HCT116 (cell line): ENCODE measurements around the gene ANO2. TPM values are rescaled to one million over a fixed set of nuclear protein-coding genes. Genes with fewer than 3 reads are reported as not detected.

Source experiments
- ATAC-seq: fragments of 200-7000 bp; cut with Tn5 transposase; 2 replicates; pipeline ENCODE4 v1.9.1; 2020; ENCODE audit warnings: mild to moderate bottlenecking, moderate library complexity
- BruUV-seq: library from RNA; stranded (reverse); fragments of 400-500 nt; replicated peaks from 2 replicates; lab custom pipeline; 2021; lab: Mats Ljungman, UMichigan
- CTCF ChIA-PET: fragments of 300-600 bp; sonication (Branson Sonifier 250); formaldehyde crosslinking; loops from one replicate; lab custom pipeline; 2021; ENCODE audit warnings: antibody characterized with exemption; lab: Charles Lee
- POLR2A ChIA-PET: fragments of 300-600, 350-600 bp; sonication (Branson Sonifier 250); formaldehyde crosslinking; loops from one replicate; lab custom pipeline; 2021; ENCODE audit warnings: antibody characterized with exemption; lab: Charles Lee
- RAD21 ChIA-PET, 2 experiments: fragments of 300-600 bp; sonication (Branson Sonifier 250); formaldehyde crosslinking; loops; one replicate each; lab custom pipeline; 2023; ENCODE audit warnings: low total read pairs in 2 of 2; ENCODE audit not compliant: uncharacterized antibody in 2 of 2, unreplicated experiment in 2 of 2, low non-redundant PET in 1 of 2; lab: Charles Lee
- DNase-seq: peaks from one replicate; pipeline ENCODE4 v3.0.0-alpha.2; 2010; ENCODE audit warnings: low read depth, low spot score
- H2AFZ ChIP-seq: fragments of 200-600 bp; shearing (Covaris generic), sonication (generic); 2 replicates; pipeline ENCODE4 v1.6.1; 2017; ENCODE audit warnings: low read depth, mixed run types, mixed read lengths, antibody characterized with exemption, low read length; ENCODE audit not compliant: poor library complexity, severe bottlenecking
- H3K27ac ChIP-seq: 2 replicates; pipeline ENCODE4 v1.5.1; 2012; ENCODE audit warnings: low read depth, low read length
- H3K27me3 ChIP-seq: fragments of 200-600 bp; sonication (generic); 2 replicates; pipeline ENCODE4 v1.6.1; 2016; ENCODE audit warnings: mixed run types, low read length, mixed read lengths; ENCODE audit not compliant: insufficient read depth
- H3K36me3 ChIP-seq, 2 experiments: fragments of 200-500 bp in 1 of 2; fragments of 200-600 bp in 1 of 2; sonication (Bioruptor generic) in 1 of 2; sonication (generic) in 1 of 2; 2 replicates each; pipeline versions ENCODE4 v1.5.1 to v1.6.1; 2014 to 2016; ENCODE audit warnings: low read length in 2 of 2, inconsistent platforms in 1 of 2, mixed read lengths in 1 of 2, mixed run types in 1 of 2; ENCODE audit not compliant: insufficient read depth in 2 of 2, control insufficient read depth in 1 of 2
- H3K4me1 ChIP-seq, 2 experiments: fragments of 200-600 bp in 1 of 2; sonication (generic) in 1 of 2; 2 replicates each; pipeline versions ENCODE4 v1.5.1 to v1.6.1; 2012 to 2017; ENCODE audit warnings: low read length in 2 of 2, inconsistent platforms in 1 of 2, mild to moderate bottlenecking in 1 of 2, mixed read lengths in 1 of 2, mixed run types in 1 of 2, moderate library complexity in 1 of 2; ENCODE audit not compliant: insufficient read depth in 2 of 2, control insufficient read depth in 1 of 2
- H3K4me2 ChIP-seq: fragments of 200-600 bp; sonication (generic); 2 replicates; pipeline ENCODE4 v1.6.1; 2017; ENCODE audit warnings: mixed run types, low read length, mixed read lengths
- H3K4me3 ChIP-seq, 2 experiments: fragments of 200-600 bp in 1 of 2; sonication (generic) in 1 of 2; replicated peaks in 1 of 2; 2 replicates each; pipeline ENCODE4 v1.5.1; 2011 to 2016; ENCODE audit warnings: low read length in 2 of 2, control low read depth in 1 of 2, low read depth in 1 of 2, mild to moderate bottlenecking in 1 of 2, mixed read lengths in 1 of 2, mixed run types in 1 of 2
- H3K79me2 ChIP-seq: fragments of 200-600 bp; sonication (generic); 2 replicates; pipeline ENCODE4 v1.6.1; 2017; ENCODE audit warnings: mild to moderate bottlenecking, mixed run types, low read length, moderate library complexity, mixed read lengths; ENCODE audit not compliant: insufficient read depth
- H3K9ac ChIP-seq: fragments of 200-600 bp; sonication (generic); 2 replicates; pipeline ENCODE4 v1.6.1; 2016; ENCODE audit warnings: low read length, mixed read lengths
- H3K9me2 ChIP-seq: fragments of 200-600 bp; sonication (generic), shearing (Covaris generic); 2 replicates; pipeline ENCODE4 v1.6.1; 2017; ENCODE audit warnings: mixed run types, mild to moderate bottlenecking, moderate library complexity; ENCODE audit not compliant: insufficient read depth
- H3K9me3 ChIP-seq, 2 experiments: fragments of 200-500 bp in 1 of 2; fragments of 200-600 bp in 1 of 2; sonication (Bioruptor generic) in 1 of 2; sonication (generic) in 1 of 2; 2 replicates each; pipeline ENCODE4 v1.6.1; 2014 to 2017; ENCODE audit warnings: low read length in 2 of 2, mixed read lengths in 2 of 2, inconsistent platforms in 1 of 2, low read depth in 1 of 2, mild to moderate bottlenecking in 1 of 2, mixed run types in 1 of 2, moderate library complexity in 1 of 2; ENCODE audit not compliant: control insufficient read depth in 1 of 2, insufficient read depth in 1 of 2
- H4K20me1 ChIP-seq: fragments of 200-600 bp; sonication (generic), shearing (Covaris generic); 2 replicates; pipeline ENCODE4 v1.6.1; 2017; ENCODE audit warnings: mixed run types, mild to moderate bottlenecking, moderate library complexity; ENCODE audit not compliant: insufficient read depth
- CBX3 ChIP-seq: IDR thresholded peaks from 2 replicates; pipeline ENCODE4 v1.6.1; 2012; ENCODE audit warnings: low read depth
- CEBPB ChIP-seq: IDR thresholded peaks from 2 replicates; pipeline ENCODE4 v1.6.1; 2012; ENCODE audit warnings: low read depth
- ELF1 ChIP-seq: IDR thresholded peaks from 2 replicates; pipeline ENCODE4 v1.6.1; 2012; ENCODE audit warnings: low read depth, borderline replicate concordance
- EZH2 ChIP-seq: fragments of 200-600 bp; sonication (generic); IDR thresholded peaks from 2 replicates; pipeline ENCODE4 v1.6.1; 2017; ENCODE audit warnings: antibody characterized with exemption, mixed run types
- FOSL1 ChIP-seq: IDR thresholded peaks from 2 replicates; pipeline ENCODE4 v1.6.1; 2012; ENCODE audit warnings: low read depth
- JUND ChIP-seq: IDR thresholded peaks from 2 replicates; pipeline ENCODE4 v1.6.1; 2012
- MAX ChIP-seq: IDR thresholded peaks from 2 replicates; pipeline ENCODE4 v1.6.1; 2012
- RAD21 ChIP-seq: IDR thresholded peaks from 2 replicates; pipeline ENCODE4 v1.6.1; 2012; ENCODE audit warnings: low read depth, mild to moderate bottlenecking
- REST ChIP-seq: IDR thresholded peaks from 2 replicates; pipeline ENCODE4 v1.6.1; 2012; ENCODE audit warnings: low read depth
- SIN3A ChIP-seq: IDR thresholded peaks from 2 replicates; pipeline ENCODE4 v1.6.1; 2012; ENCODE audit warnings: low read depth
- ZBTB33 ChIP-seq: IDR thresholded peaks from 2 replicates; pipeline ENCODE4 v1.6.1; 2011; ENCODE audit warnings: mild to moderate bottlenecking, low read length, moderate library complexity; ENCODE audit not compliant: insufficient replicate concordance; ENCODE audit errors: extremely low read depth
- ZFX ChIP-seq: fragments of 450-650 bp; IDR thresholded peaks from 2 replicates; pipeline ENCODE4 v1.6.1; 2017
- ZNF274 ChIP-seq: fragments of 200-500 bp; sonication (Bioruptor generic); IDR thresholded peaks from 2 replicates; pipeline ENCODE4 v1.6.1; 2014; ENCODE audit warnings: mild to moderate bottlenecking, low read depth, low read length, inconsistent platforms
- intact Hi-C: fragments of 100-400 bp; cut with micrococcal nuclease; formaldehyde crosslinking; loops from 2 replicates; pipeline ENCODE4 v1.10.0; 2022
- total RNA-seq: library from RNA; stranded (reverse); gene quantifications from one replicate; pipeline ENCODE4 v1.2.1, GENCODE V29; 2021; ENCODE audit not compliant: unreplicated experiment

Gene ANO2
- total RNA-seq, 1 experiment from 2014 or later = not detected

GRCh38 chr12:5973461-5974115 is 28.5 kb upstream of the ANO2 start:
- H3K9ac ChIP-seq = no peak overlapping the region
- no peak overlapping the region for H3K4me3 ChIP-seq
- ChIA-PET RAD21 (no interaction called here), POLR2A (no interaction called here), CTCF (interaction anchor here (0.6 kb wide), 1 partner anchor 8 kb away, joined by 3 read pairs; no protein-coding TSS in a partner anchor)
- ATAC-seq = no peak
- H4K20me1 ChIP-seq = no peaks in the 10 kb centered on the region
- DNase-seq = no peak
- H3K27me3 ChIP-seq = peaks cover 14% of the 10 kb centered on the region; the same call in 1 of the 2 replicates
- no peak overlapping the region for H3K27ac ChIP-seq
- intact Hi-C loops = no loop called here
- no peaks in the 10 kb centered on the region for H3K4me1 ChIP-seq
- H3K36me3 ChIP-seq = no peaks in the 10 kb centered on the region
- no peaks in the 10 kb centered on the region for H3K79me2 ChIP-seq
- no peak for TF ChIP-seq JUND
- TF ChIP-seq SIN3A = no peak
- no peak for TF ChIP-seq MAX
- H3K9me3 ChIP-seq = no peaks in the 10 kb centered on the region
- H3K9me2 ChIP-seq = no peaks in the 10 kb centered on the region
- H3K4me2 ChIP-seq = no peak overlapping the region
- no peak overlapping the region for H2AFZ ChIP-seq
- no TSS peak for BruUV-seq

- Histone ChIP-seq H3K4me1 (no peaks in the 10 kb centered on the region), H3K9ac (no peak overlapping the region), H3K27me3 (peaks cover 14% of the 10 kb centered on the region; the same call in 1 of the 2 replicates), H3K9me2 (no peaks in the 10 kb centered on the region), H4K20me1 (no peaks in the 10 kb centered on the region), H3K9me3 (no peaks in the 10 kb centered on the region), H3K79me2 (no peaks in the 10 kb centered on the region), H3K36me3 (no peaks in the 10 kb centered on the region), H2AFZ (no peak overlapping the region), H3K4me2 (no peak overlapping the region), H3K27ac (no peak overlapping the region), H3K4me3 (no peak overlapping the region)
- POLR2A ChIA-PET = no interaction called here
- DNase-seq (no peak), ATAC-seq (no peak)
- intact Hi-C loops = no loop called here
- CTCF ChIA-PET = no interaction called here
- no TSS peak for BruUV-seq
- RAD21 ChIA-PET = no interaction called here
- TF ChIP-seq EZH2 (no peak), RAD21 (no peak), REST (no peak), ZNF274 (no peak), CEBPB (no peak), CBX3 (no peak), FOSL1 (no peak), ZBTB33 (no peak), ZFX (no peak), ELF1 (no peak)
These were observed 27.3 kb upstream of the ANO2 start for GRCh38 chr12:5972387-5972786.
